ENCODE measurements around the gene FLVCR2.

FLVCR2 gene

GRCh38 chr14:75631453-75631831 lies 53.0 kb downstream of the FLVCR2 start:
- no peak for DNase-seq

- DNase-seq, result no peak
Observed at GRCh38 chr14:75634848-75635247, 56.4 kb downstream of the FLVCR2 start.

GRCh38 chr14:75636100-75636692 lies 57.8 kb downstream of the FLVCR2 start:
- DNase-seq, result no peak

- no peak for DNase-seq
Observed at GRCh38 chr14:75640876-75641275, 62.5 kb downstream of the FLVCR2 start.

- DNase-seq, result no peak
Observed at GRCh38 chr14:75643985-75644384, 65.6 kb downstream of the FLVCR2 start.

GRCh38 chr14:75645056-75645455 lies 66.6 kb downstream of the FLVCR2 start:
- DNase-seq, result no peak

- no peak for DNase-seq
Observed at GRCh38 chr14:75646762-75647161, 68.3 kb downstream of the FLVCR2 start.

GRCh38 chr14:75647640-75648039 lies 69.2 kb downstream of the FLVCR2 start:
- no peak for DNase-seq

GRCh38 chr14:75648066-75648838 lies 69.8 kb downstream of the FLVCR2 start:
- no peak for DNase-seq

- no peak for DNase-seq
Observed at GRCh38 chr14:75649337-75649736, 70.9 kb downstream of the FLVCR2 start.

- no peak for DNase-seq
Observed at GRCh38 chr14:75649773-75650172, 71.4 kb downstream of the FLVCR2 start.

GRCh38 chr14:75650253-75651058 lies 72.0 kb downstream of the FLVCR2 start:
- DNase-seq, result no peak

GRCh38 chr14:75653563-75653962 lies 75.1 kb downstream of the FLVCR2 start:
- DNase-seq, result no peak

- peak; percentile 83 to 88 (median 86) for DNase-seq
Observed at GRCh38 chr14:75654127-75654732, 75.8 kb downstream of the FLVCR2 start.

GRCh38 chr14:75655235-75655634 lies 76.8 kb downstream of the FLVCR2 start:
- no peak for DNase-seq

GRCh38 chr14:75657331-75657730 lies 78.9 kb downstream of the FLVCR2 start:
- DNase-seq, result no peak

- DNase-seq, result no peak
Observed at GRCh38 chr14:75658957-75659356, 80.5 kb downstream of the FLVCR2 start.

GRCh38 chr14:75660238-75660629 lies 81.8 kb downstream of the FLVCR2 start:
- DNase-seq, result no peak

- peak; percentile 97 to 98 (median 98) for DNase-seq
Observed at GRCh38 chr14:75660630-75661498, 82.4 kb downstream of the FLVCR2 start, which contains the start of the genes ERG28 and TTLL5. Gene ERG28 (minus strand): TSS chr14:75660876. CDS start chr14:75657502, 3,374 bp downstream. Gene TTLL5 (plus strand): TSS chr14:75661246. CDS start chr14:75663150, 1,904 bp downstream.

- DNase-seq, result no peak
Observed at GRCh38 chr14:75661499-75661814, 83.0 kb downstream of the FLVCR2 start.

GRCh38 chr14:75662966-75663365 lies 84.5 kb downstream of the FLVCR2 start:
- DNase-seq, result no peak

- DNase-seq, result no peak
Observed at GRCh38 chr14:75667099-75667765, 88.8 kb downstream of the FLVCR2 start.
